Small intestine (tissue), 7 donors: ENCODE measurements around the gene ACSF2. TPM values are rescaled to one million over a fixed set of nuclear protein-coding genes. Genes with fewer than 3 reads are reported as not detected.

Experiments
- DNase-seq, 2 donors: peaks; one replicate each; pipeline versions ENCODE4 v3.0.0 to v3.0.0-alpha.2; 2013
- FAIRE-seq: peaks from 2 replicates; lab custom pipeline; 2012; peaks lifted over from hg19 to GRCh38; lab: Jason Lieb, UNC
- H3K27ac ChIP-seq, 3 donors: one replicate each; pipeline ENCODE4 v1.5.1; 2013; ENCODE audit warnings: low read length in 2 of 3, mild to moderate bottlenecking in 2 of 3, control low read depth in 1 of 3, inconsistent platforms in 1 of 3, low read depth in 1 of 3, moderate library complexity in 1 of 3
- H3K27me3 ChIP-seq, 3 donors: one replicate each; pipeline ENCODE4 v1.6.1; 2013; ENCODE audit warnings: low read length in 3 of 3, inconsistent platforms in 1 of 3; ENCODE audit not compliant: control insufficient read depth in 3 of 3, insufficient read depth in 3 of 3
- H3K36me3 ChIP-seq, 3 donors: one replicate each; pipeline ENCODE4 v1.6.1; 2013; ENCODE audit warnings: low read length in 3 of 3, inconsistent platforms in 1 of 3, low read depth in 1 of 3, mild to moderate bottlenecking in 1 of 3, moderate library complexity in 1 of 3; ENCODE audit not compliant: control insufficient read depth in 3 of 3, insufficient read depth in 2 of 3
- H3K4me1 ChIP-seq, 3 donors: one replicate each; pipeline ENCODE4 v1.6.1; 2013; ENCODE audit warnings: low read length in 2 of 3, inconsistent platforms in 1 of 3, low read depth in 1 of 3, mild to moderate bottlenecking in 1 of 3, moderate library complexity in 1 of 3; ENCODE audit not compliant: control insufficient read depth in 3 of 3, insufficient read depth in 2 of 3
- H3K4me3 ChIP-seq, 3 donors: one replicate each; pipeline ENCODE4 v1.5.1; 2013; ENCODE audit warnings: low read length in 3 of 3, control low read depth in 1 of 3, inconsistent platforms in 1 of 3, low read depth in 1 of 3, mild to moderate bottlenecking in 1 of 3, moderate library complexity in 1 of 3
- H3K9me3 ChIP-seq, 2 donors: one replicate each; pipeline ENCODE4 v1.6.1; 2013; ENCODE audit warnings: low read depth in 1 of 2, low read length in 1 of 2; ENCODE audit not compliant: control insufficient read depth in 2 of 2, insufficient read depth in 1 of 2
- WGBS, 3 donors: extraction: QIAGEN DNeasy Blood & Tissue Kit; methylation state at CpG; one replicate each; pipeline ENCODE4 v1.1.7; 2013; 5-methylcytosine and 5-hydroxymethylcytosine counted together
- polyA plus RNA-seq, 4 donors: library from polyadenylated mRNA; stranded (reverse) in 3 of 4; unstranded in 1 of 4; fragments of 200-250 nt in 3 of 4; fragments of 120-200 nt in 1 of 4; gene quantifications; one replicate each; pipeline versions ENCODE4 v1.2.1 to v1.2.3, GENCODE V29; 2013
- donor health status: healthy with polysubstance abuse.
- donor health status: control.
- donor health status: control.
- donor health status: Bipolar disorder and iron deficiency.
- donor health status: healthy.

Gene ACSF2
- polyA plus RNA-seq, 4 donors: 13.5 to 259 (median 117) TPM

DNA sequence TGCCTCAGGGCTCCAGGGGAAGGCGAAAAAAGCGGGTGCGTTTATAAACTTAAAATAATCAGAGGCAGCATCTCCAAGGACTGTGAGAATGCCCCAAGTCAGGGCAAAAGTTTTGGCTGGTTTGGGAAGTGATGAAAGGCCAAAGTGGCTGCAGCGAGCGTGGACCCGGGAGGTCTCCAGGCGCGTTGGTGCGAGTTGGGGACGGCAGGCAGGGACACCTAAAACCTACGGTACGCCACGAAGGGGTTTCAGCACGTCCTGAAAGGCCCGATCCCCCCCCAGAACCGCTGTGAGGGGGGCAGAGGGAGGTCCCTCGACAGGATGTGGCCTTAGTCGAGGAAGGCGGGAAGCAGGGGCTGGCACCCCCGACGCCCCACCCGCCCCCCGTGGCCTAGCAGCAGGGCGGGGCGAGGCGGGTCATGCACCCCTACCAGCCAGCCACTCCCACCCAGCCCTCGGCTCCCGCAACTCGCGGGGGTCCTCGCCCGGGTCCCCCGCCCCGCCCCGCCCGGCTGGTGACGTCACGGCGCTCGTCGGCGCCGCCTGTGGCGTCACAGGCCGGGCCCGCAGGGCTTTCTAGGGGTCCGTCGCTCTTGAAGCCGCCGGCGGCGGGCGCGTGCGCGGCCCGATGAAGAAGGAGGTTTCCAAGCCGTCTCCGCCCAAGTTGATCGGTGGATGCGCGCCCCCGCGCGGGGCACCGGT is 82.0 kb downstream of the ACSF2 start, which contains the start of gene MYCBPAP:
Gene MYCBPAP, plus strand, starts transcription at position 569 of the 702 bp plus-strand sequence. CDS start 236 bp downstream, outside the sequence.
- DNase-seq: peak; percentile 73 to 88
- WGBS, 3 donors: 12 to 26% (median 17%) methylated on average over 45 to 66 of the region's 66 CpGs

DNA sequence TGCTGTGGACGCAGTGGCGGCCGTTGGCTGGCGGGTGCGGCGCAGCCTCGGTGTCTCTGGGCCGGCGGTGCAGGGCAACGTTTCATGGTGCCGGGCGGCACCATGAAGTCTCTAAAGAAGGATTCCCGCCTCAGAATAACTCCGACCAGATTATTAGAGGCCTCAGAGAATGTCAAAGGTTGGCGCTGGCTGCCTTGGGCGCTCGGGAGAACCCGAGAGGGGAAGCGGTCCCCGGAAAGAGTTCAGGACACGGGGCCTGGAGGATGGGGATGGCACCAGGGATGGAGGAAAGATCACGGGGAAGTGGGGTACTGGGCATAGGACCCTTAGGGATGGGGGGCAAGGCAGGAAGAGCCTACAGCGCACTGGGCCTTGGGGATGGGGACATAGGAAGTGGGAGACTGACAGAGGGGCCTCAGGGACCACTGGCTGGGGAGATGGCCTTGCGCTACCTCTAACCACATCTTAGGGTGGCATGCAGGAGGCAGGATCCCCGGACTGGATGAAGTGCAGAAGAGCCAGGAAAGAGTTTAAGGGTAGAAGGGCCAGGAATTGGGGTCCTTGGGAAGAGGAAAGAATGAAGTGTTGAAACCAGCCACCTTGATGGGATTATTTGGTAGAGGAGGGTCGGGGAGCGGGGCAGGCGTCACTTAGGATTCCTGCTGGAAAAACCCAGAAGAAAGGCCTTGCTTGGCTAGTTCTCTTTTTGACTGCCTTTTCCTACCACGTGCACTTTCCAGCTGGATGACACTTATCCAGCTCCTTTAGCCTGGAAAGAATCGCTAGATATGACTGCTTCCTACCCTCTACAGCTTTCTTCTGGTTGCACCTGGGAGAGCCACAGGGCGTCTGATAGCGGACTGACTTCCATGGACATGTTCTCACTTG is 82.8 kb downstream of the ACSF2 start:
- no peak for FAIRE-seq
- WGBS, 3 donors: 31 to 35% (median 34%) methylated on average over 32 of the region's 32 CpGs
- DNase-seq: no peak

More for the DNA sequence above, 82.0 kb downstream of the ACSF2 start, which contains the start of gene MYCBPAP:
- H3K27me3 ChIP-seq: no peaks in the 10 kb centered on the region
- peaks cover 0 to 2% (median 0%) of the 10 kb centered on the region in 3 donors for H3K36me3 ChIP-seq
- H3K4me1 ChIP-seq: peaks cover 6 to 37% (median 6%) of the 10 kb centered on the region in 3 donors
- H3K27ac ChIP-seq: peak within 1 kb of the TSS; percentile 6 to 62 (median 61)
- H3K9me3 ChIP-seq: no peaks in the 10 kb centered on the region
- FAIRE-seq: no peak
- peak within 1 kb of the TSS; percentile 31 to 57 (median 48) for H3K4me3 ChIP-seq

DNA sequence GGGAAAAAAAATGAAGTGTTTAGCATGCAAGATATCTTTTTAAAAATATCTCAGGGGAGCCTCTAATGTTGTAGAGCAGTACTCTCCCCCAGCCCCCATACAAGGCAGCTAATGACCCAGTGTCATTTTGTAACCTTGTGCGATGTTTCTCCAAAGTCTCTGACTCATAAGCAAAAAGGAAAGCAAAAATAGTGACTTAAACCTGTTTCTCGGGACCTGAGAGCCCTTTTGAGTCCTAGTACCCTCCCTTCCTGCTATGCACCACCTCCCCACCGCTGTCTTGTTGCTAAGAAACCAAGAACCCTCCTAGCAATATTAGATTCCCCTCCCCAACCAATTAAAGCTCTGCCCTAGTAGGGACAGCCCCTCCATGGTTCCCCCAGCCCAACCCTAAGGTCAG is 85.0 kb downstream of the ACSF2 start:
- H3K4me3 ChIP-seq: no peak overlapping the region
- 27 to 36% (median 33%) methylated on average over 3 of the region's 3 CpGs for WGBS, 3 donors
- FAIRE-seq (no peak), DNase-seq (peak in 1 of 2 donors; percentile 52)
- H3K27me3 ChIP-seq: no peaks in the 10 kb centered on the region
- peaks cover 0 to 2% (median 0%) of the 10 kb centered on the region in 3 donors for H3K36me3 ChIP-seq
- H3K27ac ChIP-seq: peak overlapping the region in 1 of 3 donors; percentile 13
- H3K4me1 ChIP-seq: peaks cover under 1 to 26% (median 7%) of the 10 kb centered on the region in 3 donors
- no peaks in the 10 kb centered on the region for H3K9me3 ChIP-seq

More for the DNA sequence above, 82.8 kb downstream of the ACSF2 start:
- peaks cover 6 to 37% (median 6%) of the 10 kb centered on the region in 3 donors for H3K4me1 ChIP-seq
- peak overlapping the region; percentile 6 to 62 (median 61) for H3K27ac ChIP-seq
- H3K27me3 ChIP-seq: no peaks in the 10 kb centered on the region
- peaks cover 0 to 2% (median 0%) of the 10 kb centered on the region in 3 donors for H3K36me3 ChIP-seq
- no peaks in the 10 kb centered on the region for H3K9me3 ChIP-seq
- peak overlapping the region; percentile 31 to 57 (median 48) for H3K4me3 ChIP-seq

DNA sequence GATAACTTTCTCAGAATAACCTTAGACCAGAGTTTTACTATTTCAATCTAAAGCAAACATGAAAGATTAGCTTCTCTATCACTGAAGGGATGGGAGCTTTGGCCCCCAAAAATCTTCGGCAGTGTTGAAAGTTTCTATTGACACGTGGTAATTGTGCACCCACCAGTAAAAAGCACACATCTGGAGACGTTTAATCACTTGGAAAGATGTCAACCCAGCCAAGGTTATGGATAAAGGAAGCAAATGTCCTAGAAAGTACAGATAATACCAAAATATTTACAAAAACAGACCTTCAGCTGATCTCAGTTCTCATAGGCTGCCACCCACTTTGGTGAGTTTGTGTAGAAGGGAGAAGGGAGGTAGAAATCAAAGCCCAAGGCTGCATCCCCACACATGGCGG is 87.5 kb downstream of the ACSF2 start:
- H3K9me3 ChIP-seq: no peaks in the 10 kb centered on the region
- H3K27ac ChIP-seq: no peak overlapping the region
- 48 to 68% (median 62%) methylated on average over 4 of the region's 4 CpGs for WGBS, 3 donors
- H3K4me1 ChIP-seq: peaks cover 0 to 20% (median 7%) of the 10 kb centered on the region in 3 donors
- H3K27me3 ChIP-seq: no peaks in the 10 kb centered on the region
- DNase-seq (no peak), FAIRE-seq (no peak)
- H3K4me3 ChIP-seq: no peak overlapping the region
- H3K36me3 ChIP-seq: peaks cover 0 to 2% (median 0%) of the 10 kb centered on the region in 3 donors

DNA sequence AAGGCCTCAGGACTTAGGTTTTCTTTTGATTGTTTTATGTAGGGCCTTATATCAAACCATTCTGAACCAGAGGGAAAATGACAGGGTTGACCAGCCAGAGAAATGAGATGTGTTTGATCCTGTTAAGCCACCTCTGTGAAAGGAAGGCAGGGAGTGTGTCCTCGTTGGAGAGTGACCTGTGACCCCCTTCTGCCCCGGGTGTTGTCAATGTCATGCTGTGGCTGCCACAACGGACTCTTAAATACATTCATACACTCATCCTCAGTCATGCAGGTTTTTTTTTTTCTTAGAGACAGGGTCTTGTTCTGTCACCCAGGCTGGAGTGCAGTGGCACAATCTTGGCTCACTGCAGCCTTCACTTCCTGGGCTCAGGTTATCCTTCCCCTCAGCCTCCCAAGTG is 88.4 kb downstream of the ACSF2 start:
- no peak for FAIRE-seq
- H3K27me3 ChIP-seq: no peaks in the 10 kb centered on the region
- H3K9me3 ChIP-seq: no peaks in the 10 kb centered on the region
- no peak overlapping the region for H3K4me3 ChIP-seq
- H3K36me3 ChIP-seq: no peaks in the 10 kb centered on the region
- H3K27ac ChIP-seq: no peak overlapping the region
- DNase-seq: no peak
- H3K4me1 ChIP-seq: peaks cover 0 to 14% (median 5%) of the 10 kb centered on the region in 3 donors
- WGBS, 3 donors: 42 to 60% (median 55%) methylated on average over 3 of the region's 3 CpGs

DNA sequence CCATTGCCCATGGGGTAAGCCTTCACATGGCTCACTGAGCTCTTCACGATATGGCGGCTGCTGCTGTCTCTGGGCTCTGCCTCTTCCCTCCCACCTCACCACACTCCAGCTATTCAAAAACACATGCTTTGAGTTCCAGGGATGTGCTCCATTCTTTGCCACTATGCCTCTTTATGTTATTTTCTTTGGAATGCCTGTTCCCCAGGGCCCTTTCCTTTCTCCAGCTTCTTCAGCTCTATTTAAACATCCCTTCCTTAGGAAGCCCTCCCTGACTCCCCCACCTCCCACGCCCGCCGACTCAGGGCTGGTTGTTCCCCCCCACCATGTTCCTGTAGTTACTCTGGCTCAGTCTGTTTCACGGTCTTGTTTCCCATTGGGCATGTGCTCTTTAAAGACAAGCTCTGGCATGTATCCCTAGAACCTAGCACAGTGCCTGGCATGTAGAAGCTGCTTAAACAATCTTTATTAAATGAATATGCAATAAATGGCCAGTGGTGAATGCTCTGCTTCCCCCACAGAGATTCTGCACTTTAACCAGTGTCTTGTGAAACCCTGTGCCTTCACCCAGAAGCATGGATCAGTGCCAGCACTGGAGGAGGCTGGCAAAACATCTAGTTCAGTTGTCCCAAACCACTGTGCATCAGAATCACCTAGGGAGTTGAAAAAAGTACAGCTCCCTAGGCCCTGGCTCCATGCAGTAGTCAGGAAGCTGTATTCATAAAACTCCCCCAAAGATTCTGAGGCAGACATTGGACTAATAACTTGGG is 89.1 kb downstream of the ACSF2 start:
- Histone ChIP-seq H3K9me3 (no peaks in the 10 kb centered on the region), H3K27me3 (no peaks in the 10 kb centered on the region), H3K4me1 (peaks cover 0 to 14% (median 5%) of the 10 kb centered on the region in 3 donors), H3K4me3 (no peak overlapping the region), H3K36me3 (no peaks in the 10 kb centered on the region), H3K27ac (no peak overlapping the region)
- FAIRE-seq: no peak
- 73 to 92% (median 81%) methylated on average over 6 of the region's 6 CpGs for whole genome bisulfite sequencing, 3 donors
- peak in 1 of 2 donors; percentile 64 for DNase-seq

DNA sequence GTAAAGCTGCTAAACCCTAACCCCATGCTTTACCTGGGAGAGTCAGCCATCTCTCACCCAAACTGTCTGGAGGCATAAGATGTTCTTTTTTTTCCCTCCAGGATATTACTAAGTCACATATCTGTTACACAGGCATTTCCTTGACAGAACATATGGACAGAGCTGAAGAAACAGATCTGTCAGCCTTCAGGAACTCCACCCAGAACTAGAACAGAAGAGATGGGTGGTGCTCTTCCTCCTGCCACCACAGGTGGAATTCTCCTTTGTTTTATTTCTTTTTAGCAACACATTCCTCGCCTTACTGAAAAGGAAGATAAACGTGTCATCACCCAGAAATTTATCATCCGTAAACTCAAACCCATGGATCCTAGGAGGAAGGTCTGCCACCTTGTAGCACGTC is 91.0 kb downstream of the ACSF2 start:
- Histone ChIP-seq H3K36me3 (no peaks in the 10 kb centered on the region), H3K4me1 (peaks cover 0 to 7% (median 4%) of the 10 kb centered on the region in 3 donors), H3K27ac (no peak overlapping the region), H3K4me3 (no peak overlapping the region), H3K27me3 (no peaks in the 10 kb centered on the region), H3K9me3 (no peaks in the 10 kb centered on the region)
- 84 to 95% (median 85%) methylated on average over 4 of the region's 4 CpGs for WGBS, 3 donors
- FAIRE-seq (no peak), DNase-seq (no peak)
